Inflammatory macrophage (primary cell): ENCODE measurements around the gene XYLT1.
A peak's percentile ranks its signal among the peaks of the same experiment; 100 is the strongest.
"Not testable (repeated sequence)": the region's sequence is repeated elsewhere in the genome, so short reads cannot be mapped to it uniquely, and the experiment has no call there.

Source experiments
- DNase-seq, 2 donors: peaks; one replicate each; pipeline ENCODE4 v3.0.0-alpha.2; 2020 to 2022
- total RNA-seq, 18 experiments: gene quantifications; one replicate each; lab custom pipeline; 2026; ENCODE audit warnings: mixed read lengths in 6 of 18, inconsistent platforms in 2 of 18; lab: John Stamatoyannopoulos, UW

XYLT1 gene, protein sequence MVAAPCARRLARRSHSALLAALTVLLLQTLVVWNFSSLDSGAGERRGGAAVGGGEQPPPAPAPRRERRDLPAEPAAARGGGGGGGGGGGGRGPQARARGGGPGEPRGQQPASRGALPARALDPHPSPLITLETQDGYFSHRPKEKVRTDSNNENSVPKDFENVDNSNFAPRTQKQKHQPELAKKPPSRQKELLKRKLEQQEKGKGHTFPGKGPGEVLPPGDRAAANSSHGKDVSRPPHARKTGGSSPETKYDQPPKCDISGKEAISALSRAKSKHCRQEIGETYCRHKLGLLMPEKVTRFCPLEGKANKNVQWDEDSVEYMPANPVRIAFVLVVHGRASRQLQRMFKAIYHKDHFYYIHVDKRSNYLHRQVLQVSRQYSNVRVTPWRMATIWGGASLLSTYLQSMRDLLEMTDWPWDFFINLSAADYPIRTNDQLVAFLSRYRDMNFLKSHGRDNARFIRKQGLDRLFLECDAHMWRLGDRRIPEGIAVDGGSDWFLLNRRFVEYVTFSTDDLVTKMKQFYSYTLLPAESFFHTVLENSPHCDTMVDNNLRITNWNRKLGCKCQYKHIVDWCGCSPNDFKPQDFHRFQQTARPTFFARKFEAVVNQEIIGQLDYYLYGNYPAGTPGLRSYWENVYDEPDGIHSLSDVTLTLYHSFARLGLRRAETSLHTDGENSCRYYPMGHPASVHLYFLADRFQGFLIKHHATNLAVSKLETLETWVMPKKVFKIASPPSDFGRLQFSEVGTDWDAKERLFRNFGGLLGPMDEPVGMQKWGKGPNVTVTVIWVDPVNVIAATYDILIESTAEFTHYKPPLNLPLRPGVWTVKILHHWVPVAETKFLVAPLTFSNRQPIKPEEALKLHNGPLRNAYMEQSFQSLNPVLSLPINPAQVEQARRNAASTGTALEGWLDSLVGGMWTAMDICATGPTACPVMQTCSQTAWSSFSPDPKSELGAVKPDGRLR
- total RNA-seq = 13.8 to 82.8 (median 35.5) reads per million in 18 experiments

DNA sequence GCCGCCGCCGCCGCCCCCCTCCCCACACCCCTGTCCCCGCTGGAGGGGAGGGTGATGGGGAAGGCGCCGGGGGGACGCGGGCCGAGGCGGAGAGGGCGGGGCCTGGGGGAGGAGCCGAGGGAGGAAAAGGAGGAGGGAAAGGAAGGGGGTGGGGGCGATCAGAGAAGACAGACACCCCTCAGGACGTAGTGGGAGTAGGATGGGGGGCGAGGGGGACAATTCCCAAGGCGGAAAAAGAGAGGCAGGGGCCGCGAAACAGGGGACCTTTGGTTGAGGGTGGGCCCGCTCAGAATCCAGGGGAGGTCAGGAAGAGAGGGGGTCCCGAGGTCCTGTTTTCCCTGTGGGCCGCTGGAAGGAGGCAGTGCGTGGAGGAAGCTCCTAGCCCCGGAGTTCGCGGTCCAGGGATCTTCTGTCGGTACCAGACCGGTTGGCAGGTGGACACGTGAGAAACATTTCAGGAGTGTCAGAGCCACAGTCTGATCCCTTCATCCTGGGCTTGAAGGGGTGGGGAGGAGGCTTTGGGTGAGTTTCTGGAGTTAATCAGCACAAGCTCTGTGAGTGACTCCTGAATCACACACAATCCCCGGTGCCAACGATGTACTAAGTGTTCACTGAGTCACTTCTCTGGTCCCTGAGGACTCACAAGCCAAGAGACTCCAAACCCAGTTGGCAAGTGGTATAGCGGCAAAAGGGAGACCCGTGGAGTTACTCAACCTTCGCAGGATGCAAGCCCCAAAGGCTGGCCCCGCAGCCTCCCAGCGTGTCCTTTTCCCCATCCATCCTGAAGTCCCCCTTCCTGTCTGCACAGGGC, at the start of gene XYLT1:
Gene XYLT1 (minus strand): TSS at position 53 of the 811 bp plus-strand sequence. CDS start 164 bp downstream, outside the sequence.
- peak in 1 of 2 donors; percentile 21 for DNase-seq

DNA sequence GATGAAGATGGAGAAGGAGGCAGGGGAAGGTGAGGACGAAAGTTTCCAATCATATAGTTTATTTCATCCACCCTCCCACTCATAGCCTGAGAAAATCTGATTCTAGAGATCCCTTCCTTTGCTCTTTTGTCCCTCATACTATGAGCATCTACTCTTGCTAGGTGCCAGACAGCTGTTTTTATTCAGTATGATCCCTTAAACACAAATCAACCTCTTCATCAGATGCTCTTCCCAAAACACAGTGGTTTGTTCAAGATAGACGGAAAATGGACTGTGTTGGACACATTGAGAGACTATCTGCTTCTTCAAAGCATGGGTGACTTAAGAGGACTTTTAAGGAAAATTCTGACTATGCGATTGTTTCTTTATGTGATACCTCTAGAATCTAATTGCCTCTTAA, 49.4 kb upstream of the XYLT1 start:
- DNase-seq = no peak

DNA sequence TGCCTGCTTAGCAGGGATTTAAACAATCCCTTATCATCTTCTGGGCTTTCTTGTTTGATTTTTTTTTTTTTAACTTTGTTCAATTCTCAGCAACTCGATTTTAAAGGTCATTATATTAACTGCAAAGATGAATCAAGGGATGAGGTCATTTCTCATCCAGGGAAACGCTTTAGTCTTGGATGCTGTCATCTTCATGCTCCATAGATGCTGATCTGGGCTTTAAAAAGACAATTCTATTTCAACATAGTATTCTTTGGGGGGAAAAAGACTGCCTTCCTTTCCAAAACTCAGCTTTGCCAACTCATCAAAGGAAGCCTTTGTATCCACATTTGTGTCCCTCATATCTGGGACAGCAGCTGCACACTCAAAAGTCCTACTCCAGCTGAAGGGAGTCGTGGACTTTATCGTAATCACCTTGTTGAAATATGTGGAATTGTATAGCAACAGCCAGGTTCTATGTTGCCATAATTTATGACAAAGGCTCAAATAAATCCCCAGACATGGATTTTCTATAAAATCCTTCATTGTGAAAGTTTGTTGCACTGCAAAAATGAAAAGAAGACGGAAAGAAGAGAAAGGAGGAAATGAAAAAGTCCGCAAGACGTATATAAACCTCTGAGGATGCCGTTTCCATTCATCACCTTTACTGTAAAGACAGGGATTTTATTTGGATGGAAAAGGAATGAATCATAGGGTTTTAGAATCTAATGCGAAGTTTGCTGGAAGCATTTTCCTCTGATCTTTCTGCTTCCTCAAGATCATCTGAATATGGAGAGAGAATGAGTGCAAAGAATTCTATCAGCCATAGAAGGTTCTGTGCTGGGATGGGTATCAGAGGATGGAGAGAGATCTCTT, 48.6 kb upstream of the XYLT1 start:
- DNase-seq = no peak

DNA sequence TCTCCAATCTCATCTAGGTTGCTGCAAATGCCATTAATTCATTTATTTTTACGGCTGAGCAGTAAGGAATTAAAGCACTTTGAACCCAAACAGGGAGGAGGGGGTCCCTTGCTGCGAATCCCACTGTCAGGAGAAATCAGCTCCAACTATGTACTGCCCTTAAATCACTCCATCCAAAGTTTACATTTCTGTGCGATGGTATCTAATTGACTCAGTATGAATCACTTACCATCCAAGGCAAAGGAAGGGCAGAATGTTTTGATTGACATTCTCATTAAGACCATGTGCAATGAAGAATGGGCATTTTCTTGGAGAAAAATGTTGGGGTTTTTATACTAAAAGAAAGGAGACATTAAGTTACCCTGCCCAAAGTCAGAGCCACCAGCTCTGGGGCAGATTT, 47.7 kb upstream of the XYLT1 start:
- no peak for DNase-seq

DNA sequence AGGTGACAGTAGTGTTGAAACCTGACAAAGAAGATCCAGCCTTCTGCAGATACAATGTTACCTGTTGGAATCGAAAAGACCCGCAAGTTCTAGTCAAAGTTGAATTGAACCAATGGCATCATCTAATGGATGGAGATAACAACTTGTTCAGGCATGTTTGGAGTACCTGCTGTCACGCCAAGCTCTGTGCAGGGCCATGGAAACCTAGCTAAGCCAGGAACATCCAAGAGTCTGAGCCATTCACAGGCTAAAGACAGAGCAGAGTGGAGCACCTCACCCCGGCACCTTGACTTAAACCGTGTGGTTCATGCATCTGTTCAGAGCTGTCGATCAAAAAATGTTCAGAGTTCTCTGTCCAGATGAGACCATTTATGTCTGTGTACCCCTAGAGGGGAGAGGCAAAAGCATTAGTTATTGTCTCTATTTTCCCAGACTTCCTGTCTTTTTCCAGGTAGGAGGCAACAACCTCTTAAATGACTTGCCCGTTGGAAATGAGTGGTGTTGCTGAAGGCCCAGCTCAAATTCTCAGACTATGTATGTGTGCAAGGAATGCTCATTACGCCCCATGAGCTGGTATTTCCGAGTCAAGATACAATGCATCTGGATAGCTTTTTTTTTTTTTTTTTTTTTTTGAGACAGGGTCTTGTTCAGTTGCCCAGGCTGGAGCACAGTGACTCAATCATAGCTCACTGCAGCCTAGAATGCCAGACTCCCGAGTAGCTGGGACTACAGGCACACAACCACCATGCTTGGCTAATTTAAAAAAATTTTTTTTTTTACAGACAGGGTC, 44.9 kb upstream of the XYLT1 start:
- no peak for DNase-seq

DNA sequence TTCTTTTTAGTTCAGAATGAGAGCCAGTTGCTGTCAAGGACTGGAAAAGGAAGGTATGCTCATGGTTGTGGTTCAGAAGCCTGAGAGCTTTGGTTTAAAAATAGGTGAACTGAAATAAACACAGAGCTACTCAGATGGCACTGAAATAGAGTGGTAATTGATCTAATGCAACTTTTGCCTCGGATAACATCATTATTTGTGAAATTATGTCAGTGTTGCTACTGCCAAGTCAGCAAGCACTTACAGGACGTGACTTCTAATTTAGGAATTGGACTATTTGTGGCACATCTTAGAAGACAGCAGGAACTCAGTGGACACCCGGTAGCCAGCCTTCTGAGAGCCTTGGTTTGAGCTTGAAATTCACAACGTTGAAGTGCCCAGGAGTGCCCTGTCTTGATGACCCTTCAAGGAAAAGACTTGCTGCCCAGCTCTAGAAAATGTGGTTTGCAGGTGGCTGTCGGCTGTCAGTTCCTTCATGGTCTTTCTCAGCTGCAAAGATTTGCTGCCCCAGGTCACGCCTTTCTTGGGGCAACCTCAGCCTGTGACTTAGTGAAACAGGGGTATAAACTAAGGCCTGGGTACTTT, 42.0 kb upstream of the XYLT1 start:
- no peak for DNase-seq

DNA sequence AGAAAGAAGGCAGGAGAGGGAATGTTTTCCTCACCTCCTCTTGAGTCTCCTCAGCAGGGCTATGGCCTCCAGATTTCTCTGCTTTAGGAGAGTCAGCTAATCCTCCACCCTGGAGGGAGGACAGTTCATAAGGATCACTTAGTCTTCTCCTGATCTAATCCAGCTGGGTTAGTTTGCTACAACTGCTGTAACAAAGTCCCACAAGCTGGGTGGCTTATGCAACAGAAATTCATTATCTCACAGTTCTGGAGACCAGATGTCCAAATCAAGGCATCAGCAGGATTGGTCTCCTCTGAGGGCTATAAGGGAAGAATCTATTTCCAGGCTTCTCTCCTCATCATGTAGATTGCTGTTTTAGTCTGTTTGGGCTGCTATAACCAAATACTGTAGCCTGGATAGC, 40.6 kb upstream of the XYLT1 start:
- no peak for DNase-seq

DNA sequence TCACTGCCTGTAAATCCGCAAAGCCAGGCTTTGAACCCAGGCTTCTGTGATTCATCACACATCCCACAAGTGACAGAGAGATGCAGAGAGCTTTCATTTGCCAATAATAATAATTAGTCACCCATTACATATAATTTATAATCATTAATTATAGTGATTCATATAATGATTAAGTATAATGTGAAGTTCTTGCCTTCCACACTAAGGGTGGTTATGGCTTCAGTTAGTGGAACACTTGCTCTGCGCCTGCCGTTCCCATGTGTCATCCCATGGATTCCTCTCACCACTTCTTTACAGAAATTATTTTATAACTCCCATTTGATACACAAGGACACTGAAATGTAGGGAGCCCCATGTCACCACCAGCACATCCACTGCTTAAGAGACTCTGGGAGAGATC, 39.8 kb upstream of the XYLT1 start:
- no peak for DNase-seq

DNA sequence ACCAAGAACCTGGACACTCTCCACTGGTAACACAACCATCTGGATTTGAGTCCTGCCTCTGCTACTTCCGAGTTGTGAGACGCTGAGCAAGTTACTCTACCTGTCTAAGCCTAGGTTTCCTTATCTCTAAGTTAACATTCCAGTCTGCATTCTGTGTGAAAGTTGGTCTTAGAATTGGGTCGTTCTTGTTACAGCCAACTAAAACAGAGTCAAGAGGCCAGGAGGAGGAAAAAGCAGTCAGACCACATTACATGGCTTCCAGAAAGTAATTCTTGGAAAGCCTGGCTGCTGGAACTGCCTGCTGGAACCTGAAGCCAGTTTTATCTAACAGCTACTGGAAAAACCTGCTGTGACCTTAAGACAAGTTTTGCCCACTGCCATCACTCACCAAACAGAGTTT, 38.4 kb upstream of the XYLT1 start:
- DNase-seq = no peak

DNA sequence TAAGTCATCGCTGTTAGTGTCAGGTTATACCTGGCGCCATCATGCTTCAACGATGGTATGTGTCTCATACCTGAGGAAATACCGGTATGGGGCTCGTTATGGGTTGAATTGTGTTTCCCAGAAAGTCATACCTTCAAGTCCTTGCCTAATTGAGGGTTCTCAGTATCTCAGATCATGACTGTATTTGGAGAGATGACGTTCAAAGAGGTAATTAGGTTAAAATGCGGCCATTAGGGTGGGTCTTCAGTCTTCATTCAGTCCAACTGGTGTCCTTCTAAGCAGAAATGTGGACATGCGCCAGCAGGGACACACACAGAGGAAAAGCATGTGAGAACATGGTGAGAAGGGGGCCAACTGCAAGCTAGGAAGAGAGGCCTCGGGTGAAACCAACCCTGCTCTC, 37.5 kb upstream of the XYLT1 start:
- no peak for DNase-seq

DNA sequence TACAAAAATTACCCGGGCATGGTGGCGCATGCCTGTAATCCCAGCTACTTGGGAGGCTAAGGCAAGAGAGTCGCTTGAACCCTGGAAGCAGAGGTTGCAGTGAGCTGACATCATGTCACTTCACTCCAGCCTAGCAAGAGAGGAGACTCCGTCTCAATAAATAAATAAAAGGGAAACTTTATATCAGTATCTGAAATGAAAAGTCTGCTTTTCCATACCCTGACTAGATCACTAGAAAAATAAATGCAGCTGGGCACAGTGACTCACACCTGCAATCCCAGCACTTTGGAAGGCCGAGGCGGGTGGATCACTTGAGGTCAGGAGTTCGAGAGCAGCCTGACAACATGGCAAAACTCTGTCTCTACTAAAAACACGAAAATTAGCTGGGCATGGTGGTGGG, 36.8 kb upstream of the XYLT1 start:
- DNase-seq = not testable (repeated sequence)

DNA sequence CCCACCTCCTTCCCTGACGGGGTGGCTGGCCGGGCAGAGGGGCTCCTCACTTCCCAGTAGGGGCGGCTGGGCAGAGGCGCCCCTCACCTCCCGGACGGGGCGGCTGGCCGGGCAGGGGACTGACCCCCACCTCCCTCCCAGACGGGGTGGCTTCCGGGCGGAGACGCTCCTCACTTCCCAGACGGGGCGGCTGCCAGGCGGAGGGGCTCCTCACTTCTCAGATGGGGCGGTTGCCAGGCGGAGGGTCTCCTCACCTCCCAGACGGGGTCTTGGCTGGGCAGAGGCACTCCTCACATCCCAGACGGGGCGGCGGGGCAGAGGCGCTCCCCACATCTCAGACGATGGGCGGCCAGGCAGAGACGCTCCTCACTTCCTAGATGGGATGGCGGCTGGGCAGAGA, 35.1 kb upstream of the XYLT1 start:
- not testable (repeated sequence) for DNase-seq

DNA sequence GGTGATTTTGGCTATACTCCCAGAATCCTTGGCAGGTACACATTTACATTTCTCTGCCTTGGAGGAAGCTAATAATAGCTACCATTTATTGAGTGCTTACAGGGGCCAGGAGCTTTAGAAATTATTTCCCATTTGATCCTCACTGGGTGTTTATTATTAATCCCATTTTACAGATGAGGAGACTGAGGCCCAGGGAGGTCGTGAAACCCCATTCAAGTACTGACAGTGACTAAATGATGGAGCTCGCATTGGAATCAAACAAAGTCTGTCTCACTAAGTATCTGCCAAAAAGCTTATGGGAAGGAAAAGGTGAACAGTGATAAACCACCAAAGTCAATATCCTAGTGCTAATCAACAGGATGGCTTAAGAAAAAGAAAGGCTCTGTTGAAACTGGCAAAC, 33.3 kb upstream of the XYLT1 start:
- no peak for DNase-seq

DNA sequence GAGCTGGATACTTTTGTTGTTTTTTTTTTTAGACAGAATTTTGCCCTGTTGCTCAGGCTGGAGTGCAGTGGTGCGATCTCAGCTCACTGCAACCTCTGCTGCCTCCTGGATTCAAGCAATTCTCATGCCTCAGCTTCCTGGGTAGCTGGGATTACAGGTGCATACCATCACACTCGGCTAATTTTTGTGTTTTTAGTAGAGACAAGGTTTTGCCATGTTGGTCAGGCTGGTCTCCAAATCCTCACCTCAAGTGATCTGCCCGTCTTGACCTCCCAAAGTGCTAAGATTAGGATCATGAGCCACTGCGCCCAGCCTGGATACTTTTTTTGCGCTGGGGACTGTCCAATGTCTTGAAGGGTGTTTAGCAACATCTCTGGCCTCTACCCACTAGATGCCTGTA, 32.6 kb upstream of the XYLT1 start:
- no peak for DNase-seq

DNA sequence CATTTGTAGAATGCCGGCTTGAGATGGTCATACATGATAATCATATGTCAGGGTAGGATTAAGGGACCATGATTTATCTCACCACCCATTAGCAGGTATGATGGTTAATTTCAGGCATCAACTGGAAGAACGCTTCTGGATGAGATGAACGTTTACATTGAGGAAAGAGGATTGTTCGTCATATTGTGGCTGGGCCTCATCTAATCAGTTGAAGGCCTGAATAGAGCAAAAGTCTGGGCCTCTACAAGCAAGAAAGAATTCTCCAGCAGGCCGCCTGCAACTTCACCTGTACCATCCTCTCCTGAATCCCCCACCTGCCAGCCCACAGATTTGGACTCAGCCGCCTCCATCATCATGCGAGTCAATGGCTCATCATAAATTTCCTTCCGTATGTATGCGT, 30.6 kb upstream of the XYLT1 start:
- DNase-seq = no peak

DNA sequence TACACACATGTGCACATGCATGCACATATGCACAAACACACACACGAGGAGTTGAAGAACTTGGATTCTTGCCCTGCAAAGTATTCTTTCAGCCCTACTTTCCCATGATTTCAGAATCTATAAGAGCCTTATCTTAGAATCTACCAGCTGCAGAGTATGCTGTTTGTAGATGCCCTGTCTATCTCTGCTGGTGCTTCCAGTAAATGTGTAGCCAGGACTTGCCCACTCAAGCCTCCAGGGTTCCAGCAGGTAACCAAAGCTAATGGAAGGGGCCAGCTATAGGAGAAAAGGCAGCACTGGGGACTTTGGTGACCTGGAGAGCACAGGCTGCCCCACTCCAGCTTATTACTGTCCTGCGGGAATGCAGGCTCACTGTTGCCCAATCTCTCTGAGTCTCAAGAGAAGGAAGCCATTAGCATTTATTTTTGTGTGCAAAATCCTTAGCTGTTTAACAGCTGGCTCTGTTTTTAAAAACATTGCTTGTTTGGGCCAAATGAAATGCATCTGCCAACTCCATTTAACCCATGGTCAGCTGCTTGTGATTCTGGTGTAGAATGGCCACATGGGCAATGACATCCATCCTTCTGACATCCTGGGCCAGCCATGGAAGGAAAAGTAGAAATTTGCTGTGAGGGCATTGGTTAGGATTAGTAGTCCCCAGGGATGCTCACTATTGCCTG, 28.6 kb upstream of the XYLT1 start:
- no peak for DNase-seq

DNA sequence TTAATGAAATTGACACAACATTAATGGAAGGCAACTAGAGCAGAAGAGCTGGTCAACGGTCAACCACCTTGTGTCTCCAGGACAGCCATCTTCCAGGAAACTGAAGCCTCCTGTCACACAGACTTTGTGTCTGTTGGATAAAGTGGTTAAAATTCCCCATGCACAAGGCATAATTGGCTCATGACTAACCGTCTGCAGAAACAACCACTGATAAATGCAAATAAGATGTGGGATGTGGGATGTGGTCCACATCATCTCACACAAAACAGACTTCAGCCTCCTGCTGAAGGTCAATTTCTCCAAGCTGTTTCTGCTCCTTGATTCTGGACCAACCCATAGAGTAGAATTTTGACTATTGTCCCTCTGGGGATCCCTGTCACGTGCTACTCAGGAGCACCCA, 26.9 kb upstream of the XYLT1 start:
- no peak for DNase-seq

DNA sequence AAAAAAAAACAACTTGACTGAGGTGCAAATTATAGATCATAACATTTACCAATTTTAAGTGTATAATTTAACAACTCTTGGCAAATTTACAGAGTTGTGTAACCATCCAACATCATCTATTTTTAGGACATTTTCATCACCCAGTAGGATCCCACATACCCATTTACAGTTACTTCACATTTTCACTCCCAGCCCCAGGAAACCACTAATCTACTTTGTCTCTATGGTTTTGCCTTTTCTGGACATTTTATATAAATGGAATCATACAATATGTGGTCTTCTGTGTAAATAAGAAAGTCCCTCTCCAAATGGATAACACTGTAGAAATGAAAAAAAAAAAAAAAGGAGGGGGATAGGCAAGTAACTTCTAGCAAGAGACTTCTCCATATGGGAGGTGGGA, 26.1 kb upstream of the XYLT1 start:
- DNase-seq = peak; percentile 3

DNA sequence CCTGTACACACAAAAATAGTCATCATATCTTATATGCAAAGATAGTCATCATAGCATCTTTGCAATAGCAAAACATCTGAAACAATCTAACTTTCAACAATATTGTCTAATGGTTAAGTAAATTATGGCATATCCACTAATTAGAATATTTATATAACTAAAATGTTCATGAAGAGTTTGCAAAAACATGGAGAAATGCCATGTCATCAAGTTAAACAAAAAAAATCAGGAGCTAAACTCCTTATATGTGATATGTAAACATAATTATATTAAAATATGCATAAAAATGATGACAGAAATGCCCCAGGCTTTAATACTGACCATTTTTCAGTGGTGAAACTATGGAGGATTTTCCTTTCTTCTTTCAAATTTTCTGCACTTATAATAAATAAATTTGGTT, 22.3 kb upstream of the XYLT1 start:
- DNase-seq = no peak

DNA sequence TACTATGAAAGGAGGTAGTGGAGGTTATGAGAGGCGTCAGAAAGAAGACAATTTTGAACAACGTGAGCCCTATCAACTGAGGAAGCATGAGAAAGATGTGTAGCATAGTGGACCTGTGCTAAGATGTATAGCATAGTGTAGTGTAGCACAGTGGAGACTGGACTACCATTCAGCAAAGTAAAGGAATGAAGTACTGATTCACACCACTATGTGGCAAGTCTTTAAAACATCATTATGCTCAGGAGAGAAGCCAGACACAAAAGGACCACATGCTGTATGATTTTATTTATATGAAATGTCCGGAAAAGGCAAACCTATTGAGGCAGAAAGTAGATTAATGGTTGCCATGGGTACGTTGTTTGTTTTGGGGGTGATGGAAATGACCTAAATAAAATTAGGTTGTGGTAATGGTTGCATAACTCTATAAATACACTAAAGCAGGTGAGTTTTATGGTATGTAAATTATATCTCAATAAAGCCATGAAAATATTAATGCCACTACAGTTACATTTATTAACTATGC, 20.4 kb upstream of the XYLT1 start:
- no peak for DNase-seq
